Daoy (cell line): ENCODE data around the gene NRBF2. TPM values are rescaled to one million over a fixed set of nuclear protein-coding genes. Genes with fewer than 3 reads are reported as not detected.
"Not testable (repeated sequence)": the region's sequence is repeated elsewhere in the genome, so short reads cannot be mapped to it uniquely, and the experiment has no call there.

ENCODE experiments used
- DNase-seq: peaks from one replicate; pipeline ENCODE4 v3.0.0-alpha.2; 2015; ENCODE audit warnings: low read depth
- total RNA-seq: library from RNA; depleted of rRNA; stranded (reverse); fragments of >200 nt; shearing (Covaris generic); gene quantifications from 2 replicates; pipeline ENCODE4 v1.2.3, GENCODE V29; 2014; rRNA removed

NRBF2 gene
- total RNA-seq, result 13.0 and 16.5 TPM in 2 replicates

- DNase-seq, result peak; percentile 98
These were observed at the start of gene NRBF2 for GRCh38 chr10:63133056-63133820. TSS of gene NRBF2 (plus strand) at chr10:63133328. CDS start at chr10:63133471, 143 bp downstream.

- DNase-seq, result not testable (repeated sequence)
These were observed 49.7 kb upstream of the NRBF2 start for GRCh38 chr10:63083406-63083805.

DNA sequence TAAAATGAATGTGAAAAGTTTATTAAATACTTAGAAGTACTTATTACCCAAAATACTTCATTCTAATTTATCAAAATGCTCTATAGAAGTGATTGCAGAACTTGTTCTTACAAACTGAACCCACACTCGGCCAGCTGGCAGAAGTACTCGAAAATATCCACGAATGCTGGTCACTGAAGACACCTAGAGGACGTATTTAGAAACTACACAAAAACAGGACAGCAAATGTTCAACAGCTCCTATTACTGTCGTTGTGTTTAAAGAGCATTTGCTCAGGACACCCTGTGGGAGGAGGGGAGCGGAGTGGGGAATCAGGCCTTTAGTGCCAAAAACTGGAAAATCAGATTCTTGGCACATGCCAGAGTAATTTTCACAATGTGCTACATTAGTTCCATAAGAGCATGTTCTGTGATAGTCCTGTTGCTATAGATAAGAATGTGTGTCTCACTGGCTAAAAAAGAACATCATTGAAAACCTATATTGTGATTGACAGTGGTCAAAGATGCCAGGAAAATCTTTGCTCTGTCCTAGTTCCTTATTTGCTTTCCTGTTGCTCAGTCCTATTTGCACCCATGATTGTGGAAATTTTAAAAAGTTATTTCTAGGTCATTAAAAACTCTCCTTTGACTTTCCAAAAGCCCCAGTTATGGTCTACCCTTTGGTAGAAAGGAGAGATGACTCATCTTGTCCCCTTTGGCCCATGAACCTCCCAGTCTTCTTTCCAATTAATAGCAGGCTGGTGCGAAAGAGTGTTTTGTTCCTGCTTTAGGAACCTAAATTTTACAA, 49.0 kb upstream of the NRBF2 start:
- peak; percentile 50 for DNase-seq

DNA sequence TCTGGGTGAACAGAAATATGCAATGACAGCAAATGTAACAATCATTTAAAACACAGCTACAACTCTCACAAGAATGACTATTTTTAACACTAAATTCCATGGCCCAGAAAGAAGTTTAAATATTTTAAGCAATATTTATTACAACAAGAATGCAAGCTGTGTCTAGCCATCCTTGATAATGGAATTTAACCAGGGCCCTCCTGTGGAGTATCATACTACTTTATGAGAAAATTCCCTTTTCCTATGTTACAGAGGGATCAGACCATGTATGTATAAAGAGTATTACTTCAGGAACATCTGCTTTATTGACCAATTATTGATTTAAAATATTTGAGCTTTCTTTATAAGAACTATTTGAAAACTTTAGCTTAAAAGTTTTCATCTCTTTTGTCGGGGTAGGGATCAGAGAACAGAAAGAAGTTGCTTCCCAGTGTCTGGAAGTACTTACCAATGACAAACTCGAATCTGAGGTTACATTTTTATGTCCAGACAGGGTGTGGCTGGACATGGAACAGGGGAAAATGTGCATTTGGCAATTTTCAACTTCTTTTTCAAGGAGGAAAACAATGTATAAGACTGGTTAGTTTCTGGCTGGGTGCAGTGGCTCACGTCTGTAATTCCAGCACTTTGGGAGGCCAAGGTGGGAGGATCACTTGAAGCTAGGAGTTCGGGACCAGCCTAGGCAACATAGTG, 48.3 kb upstream of the NRBF2 start:
- no peak for DNase-seq

DNA sequence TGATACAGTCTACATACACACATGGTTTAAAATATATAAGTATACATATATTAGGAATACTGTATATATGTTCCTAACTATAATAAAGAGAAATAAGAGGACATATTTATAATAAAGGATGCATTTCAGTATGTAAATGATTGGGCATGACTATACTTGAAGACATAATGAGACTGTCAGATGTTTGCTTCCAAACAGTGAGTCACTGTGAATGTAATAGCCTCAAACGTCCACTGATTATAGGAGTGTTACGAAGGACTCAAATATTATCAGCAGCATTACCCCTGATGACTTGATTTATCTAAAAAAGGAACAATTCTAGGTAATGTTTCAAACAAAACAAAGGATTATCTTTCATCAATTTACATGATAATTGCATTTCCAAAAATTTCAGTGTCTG, 39.9 kb upstream of the NRBF2 start:
- DNase-seq, result no peak

DNA sequence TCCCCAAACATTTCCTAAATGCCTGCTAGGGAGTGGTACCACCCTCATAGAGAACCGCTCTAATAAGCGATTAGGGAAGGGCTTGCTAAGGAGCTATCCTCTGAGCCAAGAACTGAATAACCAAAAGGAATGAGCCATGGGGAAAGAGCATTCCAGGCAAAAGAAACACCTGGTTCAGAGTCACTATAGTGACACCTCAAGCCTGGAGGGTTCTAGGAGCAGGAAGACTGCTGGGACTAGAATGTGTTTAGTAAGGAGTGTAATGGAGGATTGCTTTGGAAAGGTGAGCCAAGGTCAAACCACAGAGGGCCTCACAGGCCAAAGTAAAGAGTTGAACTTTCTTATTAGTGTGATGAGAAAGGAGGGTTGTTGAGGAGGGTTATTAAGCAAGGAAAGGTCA, 38.7 kb upstream of the NRBF2 start:
- no peak for DNase-seq

- DNase-seq, result no peak
These were observed 38.2 kb upstream of the NRBF2 start for GRCh38 chr10:63094881-63095280.

DNA sequence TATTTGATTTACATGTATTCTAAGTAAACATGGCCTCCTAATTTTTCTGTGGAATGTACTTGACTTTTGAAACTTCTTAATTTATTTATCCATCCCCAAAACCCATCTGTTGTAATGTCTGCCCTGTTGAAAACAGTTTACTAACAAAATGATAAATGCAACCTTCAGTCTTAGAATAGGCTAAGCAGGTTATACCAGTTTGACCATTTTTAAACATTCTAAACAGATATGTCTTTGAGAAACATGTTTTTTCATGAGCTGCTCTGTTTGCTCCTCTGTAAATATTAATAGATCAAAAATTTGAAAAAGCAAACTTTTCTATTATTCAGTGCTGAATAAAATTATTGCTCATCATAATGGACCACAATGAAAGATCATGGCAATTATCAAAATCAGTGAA, 33.4 kb upstream of the NRBF2 start:
- DNase-seq, result no peak

DNA sequence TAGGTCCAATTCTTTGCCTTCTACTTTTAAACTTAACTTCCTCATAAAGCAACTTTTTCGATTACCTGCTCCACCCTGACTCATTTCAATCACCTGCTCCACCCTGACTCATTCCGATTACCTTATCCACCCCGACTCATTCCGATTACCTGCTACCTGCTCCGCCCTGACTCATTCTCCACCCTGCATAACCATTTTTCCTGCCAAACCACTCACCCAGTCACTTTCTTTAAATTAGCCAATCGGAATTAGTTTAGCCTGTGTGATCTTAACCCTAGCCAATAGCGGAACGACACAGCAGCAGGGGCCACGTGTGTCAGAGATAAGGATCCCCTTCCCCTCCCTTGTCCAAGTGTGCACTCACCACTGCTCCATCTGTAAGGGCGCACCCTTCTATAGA, 32.0 kb upstream of the NRBF2 start:
- not testable (repeated sequence) for DNase-seq

DNA sequence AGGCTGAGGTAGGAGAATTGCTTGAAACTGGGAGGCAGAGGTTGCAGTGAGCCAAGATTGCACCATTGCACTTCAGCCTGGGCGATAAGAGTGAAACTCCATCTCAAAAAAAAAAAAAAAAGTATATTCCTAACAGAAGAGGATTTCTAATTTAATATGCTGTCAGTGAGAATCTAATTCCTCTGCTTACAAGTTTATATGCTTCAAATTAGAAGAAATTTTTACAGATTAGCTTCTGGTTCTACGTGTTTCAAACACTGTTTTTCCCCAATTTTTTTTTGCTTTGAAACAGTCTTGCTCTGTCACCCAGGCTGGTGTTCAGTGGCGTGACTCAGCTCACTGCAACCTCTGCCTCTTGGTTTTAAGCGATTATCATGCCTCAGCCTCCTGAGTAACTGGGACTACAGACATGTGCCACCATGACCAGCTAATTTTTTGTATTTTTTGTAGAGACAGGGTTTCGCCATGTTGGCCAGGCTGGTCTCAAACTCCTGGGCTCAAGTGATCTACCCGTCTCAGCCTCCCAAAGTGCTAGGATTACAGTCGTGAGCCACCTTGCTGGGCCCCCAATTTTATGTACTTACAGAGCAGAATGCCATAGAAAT, 30.7 kb upstream of the NRBF2 start:
- DNase-seq, result peak; percentile 15

DNA sequence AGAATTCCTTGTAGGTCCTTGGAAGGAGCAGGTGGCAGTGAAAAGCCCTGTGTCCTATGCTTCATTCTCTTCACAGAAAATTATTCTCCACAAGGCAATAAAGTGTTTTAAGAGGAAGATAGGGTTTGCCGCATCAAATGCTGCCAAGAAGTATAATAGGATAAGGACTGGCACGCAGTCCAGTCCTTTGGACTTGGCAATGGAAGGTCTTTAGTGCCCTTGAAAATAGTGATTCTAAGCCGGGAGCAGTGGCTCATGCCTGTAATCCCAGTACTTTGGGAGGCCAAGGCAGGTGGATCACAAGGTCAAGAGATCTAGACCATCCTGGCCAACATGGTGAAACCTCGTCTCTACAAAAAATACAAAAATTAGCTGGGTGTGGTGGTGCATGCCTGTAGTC, 29.9 kb upstream of the NRBF2 start:
- DNase-seq, result not testable (repeated sequence)

GRCh38 chr10:63103971-63104409, 29.1 kb upstream of the NRBF2 start:
- no peak for DNase-seq

DNA sequence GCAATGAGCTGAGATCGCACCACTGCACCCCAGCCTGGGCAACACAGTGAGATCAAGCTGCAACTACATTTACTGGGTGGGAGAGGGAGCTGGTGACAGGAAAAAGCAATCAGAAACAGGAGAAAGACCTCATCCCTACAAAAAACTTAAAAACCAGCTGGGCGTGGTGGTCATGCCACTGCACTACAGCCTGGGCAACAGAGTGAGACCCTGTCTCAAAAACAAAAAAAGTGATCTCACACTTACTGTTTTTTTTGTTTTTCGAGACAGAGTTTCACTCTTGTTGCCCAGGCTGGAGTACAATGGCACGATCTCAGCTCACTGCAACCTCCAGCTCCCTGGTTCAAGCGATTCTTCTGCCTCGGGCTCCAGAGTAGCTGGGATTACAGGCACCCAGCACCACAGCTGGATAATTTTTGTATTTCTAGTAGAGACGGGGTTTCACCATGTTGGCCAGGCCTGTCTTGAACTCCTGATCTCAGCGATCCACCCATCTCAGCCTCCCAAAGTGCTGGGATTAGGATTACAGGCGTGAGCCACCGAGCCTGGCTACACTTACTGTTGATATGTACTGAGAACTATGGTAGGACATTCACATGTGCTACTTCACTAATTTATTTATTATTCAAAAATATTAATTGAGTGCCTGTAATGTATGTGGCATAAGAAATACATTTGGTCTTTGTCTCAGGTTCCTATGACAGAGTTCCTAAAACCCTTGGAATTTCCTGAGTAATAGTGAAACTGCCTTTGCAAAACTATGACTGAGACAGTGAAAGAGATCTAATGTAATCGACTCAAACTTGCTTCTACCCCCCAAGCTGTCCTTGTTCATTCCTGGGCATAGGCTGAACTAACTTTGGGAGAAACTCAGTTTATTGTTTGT, 27.7 kb upstream of the NRBF2 start:
- DNase-seq, result no peak

- peak; percentile 31 for DNase-seq
These were observed 26.9 kb upstream of the NRBF2 start for GRCh38 chr10:63106111-63106755.

GRCh38 chr10:63107943-63108437, 25.1 kb upstream of the NRBF2 start:
- no peak for DNase-seq

DNA sequence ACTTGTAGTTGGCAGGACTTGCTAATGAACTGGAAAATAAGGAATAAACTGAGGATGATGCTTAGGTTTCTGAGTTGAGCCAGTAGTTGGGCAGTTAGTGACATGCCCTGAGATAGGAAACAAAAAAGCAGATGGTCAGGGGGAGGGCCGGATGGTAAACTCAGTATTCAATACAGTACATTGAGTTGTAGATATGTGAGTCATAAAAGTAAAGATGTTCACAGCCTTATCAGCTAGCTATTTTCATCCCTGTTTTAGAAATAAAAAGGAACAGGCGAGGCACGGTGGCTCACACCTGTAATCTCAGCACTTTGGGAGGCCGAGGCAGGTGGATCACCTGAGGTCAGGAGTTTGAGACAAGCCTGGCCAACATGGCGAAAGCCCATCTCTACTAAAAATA, 22.2 kb upstream of the NRBF2 start:
- DNase-seq, result no peak

DNA sequence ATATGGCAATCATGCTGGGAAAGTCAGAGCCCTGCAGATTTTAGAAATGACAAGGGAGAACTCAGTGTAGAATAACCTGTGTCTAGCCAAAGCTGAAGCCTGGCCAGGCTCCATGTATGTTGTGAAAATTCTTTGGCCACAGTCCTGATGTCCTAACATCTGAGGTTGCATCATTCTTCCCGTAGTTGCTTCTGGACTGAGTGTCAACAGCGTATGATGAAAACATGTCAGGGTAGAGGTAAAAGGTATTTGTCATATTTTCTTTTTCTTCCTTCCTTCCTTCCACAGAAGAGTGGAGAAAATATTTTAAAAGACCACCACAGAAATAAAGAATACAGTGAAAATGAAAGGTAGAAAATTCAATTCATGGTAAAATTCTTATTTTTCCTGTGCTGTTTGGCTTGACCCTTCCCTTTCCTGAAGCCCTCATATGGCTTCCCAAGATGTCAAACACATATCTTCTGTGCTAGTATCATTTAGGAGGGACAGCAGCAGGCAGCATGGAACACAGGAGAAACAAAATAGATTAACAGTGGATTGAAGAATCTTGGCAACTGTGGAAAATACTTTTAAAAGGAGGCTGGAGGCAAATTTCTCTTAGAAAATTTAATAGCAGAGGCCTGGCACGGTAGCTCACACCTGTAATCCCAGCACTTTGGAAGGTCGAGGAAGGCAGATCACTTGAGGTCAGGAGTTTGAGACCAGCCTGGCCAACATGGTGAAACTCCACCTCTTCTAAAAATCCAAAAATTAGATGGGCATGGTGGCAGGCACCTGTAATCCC, 18.9 kb upstream of the NRBF2 start:
- no peak for DNase-seq

- DNase-seq, result no peak
These were observed 17.3 kb upstream of the NRBF2 start for GRCh38 chr10:63115732-63116383.
